ENCODE data around the gene FHL3. TPM values are rescaled to one million over a fixed set of nuclear protein-coding genes. Genes with fewer than 3 reads are reported as not detected.

FHL3 gene
- total RNA-seq, result 7.7 and 20.3 TPM in 2 replicates

GRCh38 chr1:38005195-38006007 is at the start of gene FHL3:
Gene FHL3 (minus strand): TSS chr1:38005514. CDS start chr1:37999412, 6,102 bp downstream.

GRCh38 chr1:38046333-38046883 is 41.1 kb upstream of the FHL3 start, which contains the start of gene POU3F1:
Gene POU3F1 (minus strand): TSS chr1:38046793. CDS start chr1:38046743, 50 bp downstream.

GRCh38 chr1:38012363-38013226 is 7.3 kb upstream of the FHL3 start, which contains the start of gene UTP11:
Gene UTP11 (plus strand): TSS chr1:38012734. CDS start chr1:38012803, 69 bp downstream.

Other genes with a start within 250 kb of the FHL3 start
- gene EPHA10, start 240.4 kb downstream of the FHL3 start, total RNA-seq, result not detected in 2 replicates
- gene MANEAL, start 211.7 kb downstream of the FHL3 start, total RNA-seq, result 0.30 and 0.69 TPM in 2 replicates
- gene C1orf122, start 197.7 kb downstream of the FHL3 start, total RNA-seq, result 22.6 and 316 TPM in 2 replicates
- 19.9 and 20.1 TPM in 2 replicates for gene YRDC, start 197.3 kb downstream of the FHL3 start, total RNA-seq
- 4.2 and 6.7 TPM in 2 replicates for gene MTF1, start 145.9 kb downstream of the FHL3 start, total RNA-seq
- gene INPP5B, start 58.5 kb downstream of the FHL3 start, total RNA-seq, result 20.8 and 25.8 TPM in 2 replicates
- 95.9 and 127 TPM in 2 replicates for gene SF3A3, start 15.5 kb downstream of the FHL3 start, total RNA-seq
- gene UTP11, start 7.2 kb upstream of the FHL3 start, total RNA-seq, result 35.9 and 50.8 TPM in 2 replicates
- 0.09 TPM in 1 of 2 replicates, not detected in the other for gene POU3F1, start 41.3 kb upstream of the FHL3 start, total RNA-seq